K562 (cell line): ENCODE data around the gene TMPRSS7. TPM values are rescaled to one million over a fixed set of nuclear protein-coding genes. Genes with fewer than 3 reads are reported as not detected.

Experiments used
- ATAC-seq: fragments of 200-7000 bp; cut with Tn5 transposase; 3 replicates; pipeline ENCODE4 v1.9.1; 2020; ENCODE audit warnings: moderate library complexity
- BruUV-seq: library from RNA; stranded (reverse); fragments of 400-500 nt; replicated peaks from 2 replicates; lab custom pipeline; 2021; lab: Mats Ljungman, UMichigan
- CTCF ChIA-PET: fragments of 300-600 bp; formaldehyde crosslinking; extraction: SDS; loops from one replicate; lab custom pipeline; 2021; ENCODE audit warnings: low intra/inter-chr PET ratio; lab: Yijun Ruan, JAX
- POLR2A ChIA-PET: fragments of 300-600, 350-650 bp; sonication (Branson Sonifier 250); formaldehyde crosslinking; extraction: SDS; loops from one replicate; lab custom pipeline; 2021; ENCODE audit warnings: antibody characterized with exemption, inconsistent platforms; lab: Yijun Ruan, JAX
- DNase-seq, 4 experiments: peaks; one replicate each; pipeline versions ENCODE4 v3.0.0 to v3.0.0-alpha.2; 2011 to 2018; ENCODE audit warnings: low spot score in 3 of 4, mixed read lengths in 3 of 4; ENCODE audit errors: extremely low read depth in 1 of 4
- FAIRE-seq: peaks from 2 replicates; lab custom pipeline; 2011; peaks lifted over from hg19 to GRCh38; lab: Jason Lieb, UNC
- H2AFZ ChIP-seq: 2 replicates; pipeline ENCODE4 v1.6.0; 2011; ENCODE audit warnings: low read depth, low read length, control low read depth, inconsistent platforms
- H3K27ac ChIP-seq: fragments of 200-600 bp; 3 replicates; pipeline ENCODE4 v1.8.0; 2011; ENCODE audit warnings: low read depth, mild to moderate bottlenecking, control low read depth, inconsistent platforms, low read length, moderate library complexity, mixed read lengths; ENCODE audit errors: extremely low read depth
- H3K27me3 ChIP-seq, 2 experiments: fragments of 300-600 bp in 1 of 2; 2 replicates in 1 of 2; 3 replicates in 1 of 2; pipeline versions ENCODE4 v1.6.0 to v1.8.0; 2011; ENCODE audit warnings: inconsistent platforms in 2 of 2, low read length in 2 of 2, mild to moderate bottlenecking in 1 of 2, mixed read lengths in 1 of 2, moderate library complexity in 1 of 2; ENCODE audit not compliant: control insufficient read depth in 2 of 2, insufficient read depth in 2 of 2
- H3K36me3 ChIP-seq: fragments of 300-600 bp; 3 replicates; pipeline ENCODE4 v1.8.0; 2011; ENCODE audit warnings: mild to moderate bottlenecking, low read length, inconsistent platforms; ENCODE audit not compliant: control insufficient read depth, insufficient read depth
- H3K4me1 ChIP-seq, 2 experiments: fragments of 200-600 bp in 1 of 2; replicated peaks in 1 of 2; 2 replicates in 1 of 2; 3 replicates in 1 of 2; pipeline versions ENCODE4 v1.5.1 to v1.8.0; 2011; ENCODE audit warnings: inconsistent platforms in 2 of 2, low read length in 2 of 2, mild to moderate bottlenecking in 1 of 2, mixed read lengths in 1 of 2, moderate library complexity in 1 of 2; ENCODE audit not compliant: control insufficient read depth in 2 of 2, insufficient read depth in 2 of 2
- H3K4me2 ChIP-seq: 2 replicates; pipeline ENCODE4 v1.6.1; 2011; ENCODE audit warnings: low read length, control low read depth, inconsistent platforms, mixed read lengths; ENCODE audit not compliant: insufficient read depth
- H3K4me3 ChIP-seq: fragments of 200-600 bp; sonication (generic), shearing (Covaris generic); 2 replicates; pipeline ENCODE4 v1.5.1; 2016; ENCODE audit warnings: control low read depth, inconsistent platforms
- H3K79me2 ChIP-seq: fragments of 200-600 bp; 3 replicates; pipeline ENCODE4 v1.8.0; 2011; ENCODE audit warnings: low read length, inconsistent platforms; ENCODE audit not compliant: control insufficient read depth, insufficient read depth
- H3K9ac ChIP-seq, 2 experiments: 2 replicates each; pipeline versions ENCODE4 v1.6.0 to v1.6.1; 2011; ENCODE audit warnings: low read depth in 2 of 2, low read length in 2 of 2, control low read depth in 1 of 2, inconsistent platforms in 1 of 2, mild to moderate bottlenecking in 1 of 2, mixed read lengths in 1 of 2; ENCODE audit not compliant: insufficient read depth in 1 of 2
- H3K9me1 ChIP-seq: one replicate; pipeline ENCODE4 v1.6.0; 2011; ENCODE audit warnings: inconsistent platforms, mild to moderate bottlenecking, low read length, moderate library complexity; ENCODE audit not compliant: control insufficient read depth, insufficient read depth
- H3K9me3 ChIP-seq: replicated peaks from 2 replicates; pipeline ENCODE4 v1.5.1; 2011; ENCODE audit warnings: low read depth, low read length, inconsistent platforms; ENCODE audit not compliant: control insufficient read depth, insufficient read depth
- H4K20me1 ChIP-seq: replicated peaks from 2 replicates; pipeline ENCODE4 v1.6.1; 2011; ENCODE audit warnings: low read length, inconsistent platforms, mixed read lengths; ENCODE audit not compliant: control insufficient read depth, insufficient read depth
- CBX3 ChIP-seq, 2 experiments: IDR thresholded peaks; 1 replicate in 1 of 2; 2 replicates in 1 of 2; pipeline ENCODE4 v1.6.1; 2012; ENCODE audit warnings: inconsistent platforms in 2 of 2, low read length in 2 of 2, borderline replicate concordance in 1 of 2, control low read depth in 1 of 2
- CREB5 ChIP-seq: fragments of 250-450 bp; sonication (Bioruptor Pico); IDR thresholded peaks from 2 replicates; pipeline ENCODE4 v1.5.0; 2020; ENCODE audit warnings: mild to moderate bottlenecking
- DPF2 ChIP-seq: fragments of 450-650 bp; IDR thresholded peaks from 2 replicates; pipeline ENCODE4 v1.6.1; 2016
- EP400 ChIP-seq: fragments of 450-650 bp; IDR thresholded peaks from 2 replicates; pipeline ENCODE4 v1.6.1; 2017; ENCODE audit warnings: antibody characterized with exemption, mild to moderate bottlenecking, moderate library complexity
- HNRNPL ChIP-seq: fragments of 200-400 bp; formaldehyde crosslinking; IDR thresholded peaks from 2 replicates; pipeline ENCODE4 v1.6.1; 2017; ENCODE audit warnings: low read depth, mild to moderate bottlenecking, low read length
- JUN ChIP-seq, 2 experiments: sonication (generic) in 1 of 2; formaldehyde crosslinking in 1 of 2; IDR thresholded peaks; 2 replicates each; pipeline versions ENCODE4 v1.6.1 to v1.8.0; 2012 to 2022; ENCODE audit warnings: borderline replicate concordance in 2 of 2, mild to moderate bottlenecking in 2 of 2, improper control_type of control experiment in 1 of 2, low read depth in 1 of 2, low read length in 1 of 2, missing genetic modification reagents in 1 of 2
- PHF20 ChIP-seq: fragments of 450-650 bp; IDR thresholded peaks from 2 replicates; pipeline ENCODE4 v1.6.1; 2018; ENCODE audit not compliant: partially characterized antibody
- SETDB1 ChIP-seq: IDR thresholded peaks from one replicate; pipeline ENCODE4 v1.6.1; 2012; ENCODE audit warnings: low read length, control low read depth, inconsistent platforms
- TSC22D4 ChIP-seq: fragments of 450-650 bp; IDR thresholded peaks from 2 replicates; pipeline ENCODE4 v1.6.1; 2016; ENCODE audit warnings: missing genetic modification characterization, missing biosample characterization, control low read depth
- ZNF407 ChIP-seq: fragments of 450-650 bp; IDR thresholded peaks from 2 replicates; pipeline ENCODE4 v1.6.1; 2016; ENCODE audit warnings: low read depth
- WGBS: fragments of 100-300 bp; shearing (Covaris generic); methylation state at CpG from one replicate; pipeline ENCODE4 v1.1.6; 2016; ENCODE audit warnings: low coverage, mixed read lengths; ENCODE audit not compliant: insufficient coverage; ENCODE audit errors: missing lambda C conversion rate; 5-methylcytosine and 5-hydroxymethylcytosine counted together
- in situ Hi-C: fragments of 300-500 bp; cut with MboI; formaldehyde crosslinking; loops from 4 replicates; pipeline ENCODE4 v1.15.0; 2018; ENCODE audit warnings: inconsistent platforms, mixed read lengths
- intact Hi-C: fragments of 100-400 bp; cut with micrococcal nuclease; formaldehyde crosslinking; loops from 2 replicates; pipeline ENCODE4 v1.14.2; 2022
- polyA plus RNA-seq, 8 experiments: library from polyadenylated mRNA; depleted of rRNA in 4 of 8; stranded (reverse) in 5 of 8; unstranded in 3 of 8; fragments of >200 nt; fragmentation: Nextera tagmentation in 2 of 8; fragmentation: Illumina TruSeq in 1 of 8; extraction: Ambion mirVana in 2 of 8; extraction: Trizol in 1 of 8; gene quantifications; 2 replicates each; pipeline versions ENCODE4 v1.2.1 to v1.2.3, GENCODE V29; 2011 to 2014; ENCODE audit warnings: inconsistent platforms in 1 of 8, missing spikeins in 1 of 8
- total RNA-seq, 7 experiments: library from RNA; depleted of rRNA in 6 of 7; stranded (reverse); fragments of >200 nt in 6 of 7; fragmentation: Illumina TruSeq in 2 of 7; extraction: Trizol in 2 of 7; gene quantifications; 2 replicates each; pipeline versions ENCODE4 v1.2.1 to v1.2.3, GENCODE V29; 2011 to 2021; ENCODE audit warnings: low replicate concordance in 1 of 7

Gene TMPRSS7
- total and polyA plus RNA-seq, 9 of the 15 experiments (the other 6 are each of a cell fraction or from before 2014, with no cell fraction given), result not detected

- TF ChIP-seq JUN (IDR thresholded peaks at IDR 0.05; ENCODE audit: borderline replicate concordance, low read depth, low read length) (0 out of 2 replicates have a peak, but pooled peaks have one; percentile 28), JUN (CRISPR knock-in tag; IDR thresholded peaks at IDR 0.05; ENCODE audit: borderline replicate concordance) (no peak)
Observed at GRCh38 chr3:112097378-112097777, 62.8 kb downstream of the TMPRSS7 start (continued).

DNA sequence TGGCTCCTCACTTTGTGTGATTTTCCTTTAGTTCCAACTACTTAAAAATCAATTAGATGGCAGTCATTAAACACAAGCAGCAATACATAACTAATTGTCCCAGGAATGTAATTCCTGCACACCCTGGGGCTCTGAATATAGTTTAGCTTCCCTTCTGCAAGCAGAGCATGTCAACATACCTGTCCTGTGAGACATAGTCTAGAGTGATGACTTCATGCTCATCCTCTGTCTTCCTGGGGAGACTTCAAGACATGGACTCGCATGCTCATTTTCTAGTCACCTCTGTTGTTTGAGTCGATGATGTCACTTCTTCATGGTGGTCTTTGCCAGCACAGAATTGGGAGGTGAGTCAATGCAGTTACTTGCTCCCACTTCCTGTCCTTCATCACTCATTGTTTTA, 67.4 kb downstream of the TMPRSS7 start:
- DNase-seq (no peak), ATAC-seq (no peak), FAIRE-seq (no peak)
- no peaks in the 10 kb centered on the region for H3K79me2 ChIP-seq
- no peak overlapping the region for H3K27ac ChIP-seq
- H3K4me3 ChIP-seq, result no peak overlapping the region
- in situ Hi-C loops (loop anchor here (25.0 kb wide), 1 partner anchor 410 kb away; no protein-coding TSS in a partner anchor), intact Hi-C loops (no loop called here)
- H4K20me1 ChIP-seq, result no peaks in the 10 kb centered on the region
- no peaks in the 10 kb centered on the region for H3K27me3 ChIP-seq
- H3K4me1 ChIP-seq, result no peaks in the 10 kb centered on the region
- ChIA-PET POLR2A (no interaction called here), CTCF (no interaction called here)
- no peaks in the 10 kb centered on the region for H3K9me3 ChIP-seq
- H3K9me1 ChIP-seq, result no peaks in the 10 kb centered on the region
- WGBS, result no CpG with 5 or more reads among the region's 2 CpGs
- BruUV-seq, result no TSS peak
- no peak overlapping the region for H2AFZ ChIP-seq
- H3K4me2 ChIP-seq, result no peak overlapping the region
- no peaks in the 10 kb centered on the region for H3K36me3 ChIP-seq
- H3K9ac ChIP-seq, result no peak overlapping the region
- TF ChIP-seq DPF2 (no peak), PHF20 (no peak), TSC22D4 (no peak), SETDB1 (no peak), HNRNPL (no peak), CREB5 (no peak), CBX3 (IDR thresholded peaks at IDR 0.05; ENCODE audit: borderline replicate concordance in 1 of 2, low read length in 2 of 2) (no peak), ZNF407 (no peak), EP400 (no peak)
